PC-3 (cell line): Measurements from ENCODE around the gene CNR2. TPM values are rescaled to one million over a fixed set of nuclear protein-coding genes. Genes with fewer than 3 reads are reported as not detected.

Experiments used
- ATAC-seq: fragments of 200-7000 bp; cut with Tn5 transposase; 2 replicates; pipeline ENCODE4 v1.9.1; 2020; ENCODE audit warnings: mild to moderate bottlenecking, moderate library complexity
- BruUV-seq: library from RNA; stranded (reverse); fragments of 400-500 nt; replicated peaks from 2 replicates; lab custom pipeline; 2021; lab: Mats Ljungman, UMichigan
- CTCF ChIA-PET: fragments of 300-600 bp; sonication (Branson Sonifier 250); formaldehyde crosslinking; loops from one replicate; lab custom pipeline; 2022; ENCODE audit warnings: antibody characterized with exemption; lab: Charles Lee
- POLR2A ChIA-PET: fragments of 300-600 bp; sonication (Branson Sonifier 250); formaldehyde crosslinking; loops from one replicate; lab custom pipeline; 2022; ENCODE audit warnings: antibody characterized with exemption; ENCODE audit not compliant: unreplicated experiment; lab: Charles Lee
- DNase-seq: peaks from one replicate; pipeline ENCODE4 v3.0.0-alpha.2; 2015
- H2AFZ ChIP-seq: fragments of 300-600 bp; sonication (generic); 2 replicates; pipeline ENCODE4 v1.6.0; 2016; ENCODE audit warnings: antibody characterized with exemption, low read length
- H3F3A ChIP-seq: fragments of 300-600 bp; sonication (generic); one replicate; pipeline ENCODE4 v1.6.0; 2017; ENCODE audit warnings: antibody characterized with exemption, low read length, control low read depth, mild to moderate bottlenecking; ENCODE audit not compliant: unreplicated experiment
- H3K27ac ChIP-seq: fragments of 300-600 bp; sonication (generic); 2 replicates; pipeline ENCODE4 v1.5.1; 2016; ENCODE audit warnings: mild to moderate bottlenecking, low read length
- H3K27me3 ChIP-seq: fragments of 300-600 bp; sonication (generic); 2 replicates; pipeline ENCODE4 v1.6.1; 2016; ENCODE audit warnings: low read length, mixed read lengths
- H3K36me3 ChIP-seq: fragments of 300-600 bp; sonication (generic); 2 replicates; pipeline ENCODE4 v1.6.1; 2016; ENCODE audit warnings: low read depth, mixed run types, low read length, mixed read lengths
- H3K4me1 ChIP-seq: fragments of 300-600 bp; sonication (generic); 2 replicates; pipeline ENCODE4 v1.5.1; 2016; ENCODE audit warnings: low read length; ENCODE audit not compliant: insufficient read depth
- H3K4me2 ChIP-seq: fragments of 300-600 bp; sonication (generic); 2 replicates; pipeline ENCODE4 v1.6.0; 2016; ENCODE audit warnings: low read length
- H3K4me3 ChIP-seq: fragments of 300-600 bp; sonication (generic); 2 replicates; pipeline ENCODE4 v1.5.1; 2016; ENCODE audit warnings: mild to moderate bottlenecking, low read length, mixed read lengths
- H3K79me2 ChIP-seq: fragments of 300-600 bp; sonication (generic); 2 replicates; pipeline ENCODE4 v1.6.1; 2017; ENCODE audit warnings: low read length, mixed read lengths
- H3K9ac ChIP-seq: fragments of 300-600 bp; sonication (generic); 2 replicates; pipeline ENCODE4 v1.6.0; 2016; ENCODE audit warnings: mild to moderate bottlenecking, low read length
- H3K9me2 ChIP-seq: fragments of 300-600 bp; sonication (generic); replicated peaks from 2 replicates; pipeline ENCODE4 v1.6.1; 2016; ENCODE audit warnings: mixed run types, low read length, mixed read lengths
- H3K9me3 ChIP-seq: fragments of 300-600 bp; sonication (generic); 2 replicates; pipeline ENCODE4 v1.6.1; 2016; ENCODE audit warnings: low read length, mixed read lengths
- H4K20me1 ChIP-seq: fragments of 300-600 bp; sonication (generic); 2 replicates; pipeline ENCODE4 v1.6.1; 2016; ENCODE audit warnings: low read length, mixed read lengths
- EZH2 ChIP-seq: fragments of 300-600 bp; sonication (generic); IDR thresholded peaks from one replicate; pipeline ENCODE4 v1.6.1; 2017; ENCODE audit warnings: antibody characterized with exemption, mild to moderate bottlenecking, low read length; ENCODE audit not compliant: unreplicated experiment
- EZH2phosphoT487 ChIP-seq: fragments of 300-600 bp; sonication (generic); IDR thresholded peaks from 2 replicates; pipeline ENCODE4 v1.6.1; 2018; ENCODE audit warnings: mild to moderate bottlenecking, antibody characterized with exemption, low read length, borderline replicate concordance
- intact Hi-C: fragments of 100-400 bp; cut with micrococcal nuclease; formaldehyde crosslinking; loops from 2 replicates; pipeline ENCODE4 v1.9.0; 2023
- total RNA-seq: library from RNA; depleted of rRNA; stranded (reverse); fragments of >200 nt; gene quantifications from 2 replicates; pipeline ENCODE4 v1.2.3, GENCODE V29; 2014
- TF ChIP-seq, protein P1 (sequence below): fragments of 300-600 bp; sonication (generic); conservative IDR thresholded peaks from 2 replicates; pipeline ENCODE4 v1.5.1; 2017; ENCODE audit warnings: antibody characterized with exemption, low read depth, mild to moderate bottlenecking, low read length

CNR2 gene
- total RNA-seq, 1 experiment from 2014 or later: not detected

DNA sequence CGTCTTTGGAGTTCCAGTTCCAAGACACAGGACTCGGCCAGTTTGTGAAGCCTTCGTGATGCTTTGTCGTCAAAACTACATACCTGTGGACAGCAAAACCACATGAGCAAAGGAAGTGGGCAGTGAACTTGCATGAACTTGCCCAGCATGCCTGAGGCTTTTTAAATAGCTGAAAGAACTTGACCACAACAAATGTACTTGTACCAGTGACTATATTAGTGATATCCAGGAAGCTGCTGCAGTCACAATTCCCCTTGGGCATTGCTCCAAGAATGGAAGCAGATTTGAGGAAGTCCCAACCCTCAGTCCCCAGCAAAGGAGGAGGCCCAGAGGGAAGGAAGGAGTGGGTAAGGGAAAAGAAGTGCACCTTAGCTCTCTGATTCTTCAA, 47.6 kb downstream of the CNR2 start:
- Histone ChIP-seq H3F3A (no peaks in the 10 kb centered on the region), H3K4me3 (no peak overlapping the region), H3K27me3 (no peaks in the 10 kb centered on the region), H3K4me1 (peaks cover 35% of the 10 kb centered on the region), H3K9ac (no peak overlapping the region; the same call in 1 of the 2 replicates), H4K20me1 (no peaks in the 10 kb centered on the region), H3K36me3 (peaks cover 19% of the 10 kb centered on the region; the same call in 1 of the 2 replicates), H3K9me2 (no peaks in the 10 kb centered on the region), H3K27ac (peak overlapping the region; percentile 78), H3K9me3 (no peaks in the 10 kb centered on the region), H3K4me2 (peak overlapping the region; percentile 94), H2AFZ (no peak overlapping the region), H3K79me2 (peaks cover 16% of the 10 kb centered on the region)
- peak; percentile 91 for DNase-seq
- ChIA-PET POLR2A (interaction anchor here (0.5 kb wide), 1 partner anchor 40 kb away, joined by 9 read pairs; no protein-coding TSS in a partner anchor), CTCF (no interaction called here)
- intact Hi-C loops: loop anchor here (5.0 kb wide), 2 partner anchors 38 to 102 kb away; partner anchors contain the start of gene HMGCL
- ATAC-seq: peak; percentile 27
- no peak for TF ChIP-seq EZH2
- TF ChIP-seq, protein P1, sequence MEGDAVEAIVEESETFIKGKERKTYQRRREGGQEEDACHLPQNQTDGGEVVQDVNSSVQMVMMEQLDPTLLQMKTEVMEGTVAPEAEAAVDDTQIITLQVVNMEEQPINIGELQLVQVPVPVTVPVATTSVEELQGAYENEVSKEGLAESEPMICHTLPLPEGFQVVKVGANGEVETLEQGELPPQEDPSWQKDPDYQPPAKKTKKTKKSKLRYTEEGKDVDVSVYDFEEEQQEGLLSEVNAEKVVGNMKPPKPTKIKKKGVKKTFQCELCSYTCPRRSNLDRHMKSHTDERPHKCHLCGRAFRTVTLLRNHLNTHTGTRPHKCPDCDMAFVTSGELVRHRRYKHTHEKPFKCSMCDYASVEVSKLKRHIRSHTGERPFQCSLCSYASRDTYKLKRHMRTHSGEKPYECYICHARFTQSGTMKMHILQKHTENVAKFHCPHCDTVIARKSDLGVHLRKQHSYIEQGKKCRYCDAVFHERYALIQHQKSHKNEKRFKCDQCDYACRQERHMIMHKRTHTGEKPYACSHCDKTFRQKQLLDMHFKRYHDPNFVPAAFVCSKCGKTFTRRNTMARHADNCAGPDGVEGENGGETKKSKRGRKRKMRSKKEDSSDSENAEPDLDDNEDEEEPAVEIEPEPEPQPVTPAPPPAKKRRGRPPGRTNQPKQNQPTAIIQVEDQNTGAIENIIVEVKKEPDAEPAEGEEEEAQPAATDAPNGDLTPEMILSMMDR: no peak
- TF ChIP-seq EZH2phosphoT487: no peak
- no TSS peak for BruUV-seq

DNA sequence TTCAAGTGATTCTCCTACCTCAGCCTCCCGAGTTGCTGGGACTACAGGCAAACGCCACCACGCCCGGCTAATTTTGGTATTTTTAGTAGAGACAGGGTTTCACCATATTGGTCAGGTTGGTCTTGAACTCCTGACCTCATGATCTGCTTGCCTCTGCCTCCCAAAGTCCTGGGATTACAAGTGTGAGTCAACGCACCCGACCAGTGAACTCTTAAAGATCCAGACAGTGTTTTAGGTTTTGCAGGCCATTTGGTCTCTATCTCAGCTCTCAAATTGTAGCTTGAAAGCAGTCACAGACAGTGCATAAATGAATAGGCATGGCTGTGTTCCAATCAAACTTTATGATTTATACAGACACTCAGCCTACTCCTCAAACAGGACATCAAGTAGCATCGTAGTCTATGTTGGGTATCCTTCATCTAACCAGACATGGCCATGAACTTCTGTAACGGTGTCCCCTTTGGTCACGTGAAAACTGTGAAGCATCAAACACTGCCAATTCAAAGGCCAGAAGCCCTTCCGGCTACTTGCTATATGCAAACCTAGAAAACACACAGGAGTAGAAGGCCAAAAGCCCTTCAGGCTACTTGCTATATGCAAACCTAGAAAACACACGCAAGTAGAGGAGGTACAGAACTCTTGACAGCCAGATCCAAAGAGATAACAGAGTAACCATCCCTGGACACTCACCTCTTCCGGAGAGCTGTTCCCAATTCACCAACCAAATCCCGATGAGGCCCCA, 48.2 kb downstream of the CNR2 start:
- Histone ChIP-seq H4K20me1 (no peaks in the 10 kb centered on the region), H3K27me3 (no peaks in the 10 kb centered on the region), H3K9ac (peak overlapping the region; percentile 21; the same call in 1 of the 2 replicates), H2AFZ (no peak overlapping the region), H3K4me3 (no peak overlapping the region), H3K4me2 (peak overlapping the region; percentile 94), H3K4me1 (peaks cover 35% of the 10 kb centered on the region), H3K36me3 (peaks cover 19% of the 10 kb centered on the region; the same call in 1 of the 2 replicates), H3F3A (no peaks in the 10 kb centered on the region), H3K9me3 (no peaks in the 10 kb centered on the region), H3K9me2 (no peaks in the 10 kb centered on the region), H3K79me2 (peaks cover 16% of the 10 kb centered on the region), H3K27ac (peak overlapping the region; percentile 78)
- POLR2A ChIA-PET: interaction anchor here (0.5 kb wide), 1 partner anchor 39 kb away, joined by 9 read pairs; no protein-coding TSS in a partner anchor
- intact Hi-C loops: loop anchor here (5.0 kb wide), 2 partner anchors 38 to 102 kb away; partner anchors contain the start of gene HMGCL
- no TSS peak for BruUV-seq
- DNase-seq (no peak), ATAC-seq (no peak)
- CTCF ChIA-PET: no interaction called here
- TF ChIP-seq EZH2phosphoT487 (no peak), EZH2 (no peak)
- TF ChIP-seq, protein P1: no peak

DNA sequence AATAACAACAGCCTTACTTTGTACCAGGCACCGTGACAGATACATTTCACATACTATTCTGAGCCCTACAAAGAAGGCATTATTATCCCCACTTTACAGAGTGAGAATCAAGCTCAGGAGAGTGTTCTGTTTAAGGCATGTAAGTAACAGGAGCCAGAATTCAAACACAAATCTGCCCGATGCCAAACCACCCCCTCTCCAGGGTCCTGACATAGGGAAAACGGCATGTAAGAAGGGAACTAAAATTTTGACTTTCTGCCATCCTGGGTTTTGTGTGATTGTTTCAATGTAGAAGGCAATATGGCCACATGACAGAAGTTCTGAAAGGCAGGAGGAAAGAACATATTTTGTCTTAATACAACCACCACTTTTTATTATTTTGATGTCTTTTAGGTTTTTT, 50.5 kb downstream of the CNR2 start:
- ATAC-seq (no peak), DNase-seq (no peak)
- Histone ChIP-seq H3F3A (no peaks in the 10 kb centered on the region), H2AFZ (no peak overlapping the region), H3K36me3 (peaks cover 23% of the 10 kb centered on the region; the same call in 1 of the 2 replicates), H4K20me1 (no peaks in the 10 kb centered on the region), H3K9ac (no peak overlapping the region), H3K9me2 (no peaks in the 10 kb centered on the region), H3K27me3 (no peaks in the 10 kb centered on the region), H3K9me3 (no peaks in the 10 kb centered on the region), H3K4me3 (no peak overlapping the region), H3K4me1 (peaks cover 30% of the 10 kb centered on the region), H3K27ac (no peak overlapping the region), H3K79me2 (peaks cover 14% of the 10 kb centered on the region), H3K4me2 (no peak overlapping the region)
- BruUV-seq: no TSS peak
- ChIA-PET POLR2A (no interaction called here), CTCF (no interaction called here)
- TF ChIP-seq, protein P1: no peak
- TF ChIP-seq EZH2: no peak
- TF ChIP-seq EZH2phosphoT487: no peak
- intact Hi-C loops: no loop called here
